ENCODE results near the gene PARVA. TPM values are rescaled to one million over a fixed set of nuclear protein-coding genes. Genes with fewer than 3 reads are reported as not detected.

Gene PARVA
- total RNA-seq, 1 experiment from 2014 or later = 29.1 TPM

DNA sequence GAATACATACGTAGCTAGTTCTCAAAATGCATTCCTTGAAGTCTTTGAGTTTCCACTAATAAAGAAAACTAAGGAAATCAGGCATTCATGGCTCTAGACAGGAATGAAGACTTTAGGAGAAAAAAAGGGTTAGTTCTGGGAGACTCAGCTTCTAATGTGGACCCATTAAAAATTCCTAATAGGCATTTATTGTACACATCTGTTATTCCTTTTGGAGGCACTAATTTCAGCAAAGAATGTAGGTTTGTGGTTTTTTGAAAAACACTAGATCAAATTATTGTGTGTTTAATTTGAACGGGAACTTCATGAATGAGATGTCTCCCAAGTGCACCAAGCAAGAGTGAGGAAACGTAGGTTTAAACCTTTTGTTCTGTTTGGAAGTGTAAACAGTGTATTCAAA, 42.7 kb downstream of the PARVA start:
- POLR2A ChIA-PET = no interaction called here
- H3K4me1 ChIP-seq (ENCODE audit: control insufficient read depth, insufficient read depth, low read length) = no peaks in the 10 kb centered on the region
- DNase-seq (ENCODE audit: low read depth, low spot score) (no peak), ATAC-seq (no peak)
- H3K9me3 ChIP-seq (ENCODE audit: control insufficient read depth, insufficient read depth, low read depth, low read length) = no peaks in the 10 kb centered on the region
- in situ Hi-C loops (cut with HindIII; ENCODE audit: low pct_unique_long_range_greater_than_20kb, low sequenced_read_pairs) = no loop called here
- TF ChIP-seq SIN3A (IDR thresholded peaks at IDR 0.05; ENCODE audit: borderline replicate concordance, insufficient read depth, low read depth, low read length) (no peak), TCF7L2 (IDR thresholded peaks at IDR 0.05; ENCODE audit: low read depth, low read length) (no peak), POLR2AphosphoS5 (IDR thresholded peaks at IDR 0.05; ENCODE audit: low read depth, low read length) (no peak)
- TF ChIP-seq, protein P1, sequence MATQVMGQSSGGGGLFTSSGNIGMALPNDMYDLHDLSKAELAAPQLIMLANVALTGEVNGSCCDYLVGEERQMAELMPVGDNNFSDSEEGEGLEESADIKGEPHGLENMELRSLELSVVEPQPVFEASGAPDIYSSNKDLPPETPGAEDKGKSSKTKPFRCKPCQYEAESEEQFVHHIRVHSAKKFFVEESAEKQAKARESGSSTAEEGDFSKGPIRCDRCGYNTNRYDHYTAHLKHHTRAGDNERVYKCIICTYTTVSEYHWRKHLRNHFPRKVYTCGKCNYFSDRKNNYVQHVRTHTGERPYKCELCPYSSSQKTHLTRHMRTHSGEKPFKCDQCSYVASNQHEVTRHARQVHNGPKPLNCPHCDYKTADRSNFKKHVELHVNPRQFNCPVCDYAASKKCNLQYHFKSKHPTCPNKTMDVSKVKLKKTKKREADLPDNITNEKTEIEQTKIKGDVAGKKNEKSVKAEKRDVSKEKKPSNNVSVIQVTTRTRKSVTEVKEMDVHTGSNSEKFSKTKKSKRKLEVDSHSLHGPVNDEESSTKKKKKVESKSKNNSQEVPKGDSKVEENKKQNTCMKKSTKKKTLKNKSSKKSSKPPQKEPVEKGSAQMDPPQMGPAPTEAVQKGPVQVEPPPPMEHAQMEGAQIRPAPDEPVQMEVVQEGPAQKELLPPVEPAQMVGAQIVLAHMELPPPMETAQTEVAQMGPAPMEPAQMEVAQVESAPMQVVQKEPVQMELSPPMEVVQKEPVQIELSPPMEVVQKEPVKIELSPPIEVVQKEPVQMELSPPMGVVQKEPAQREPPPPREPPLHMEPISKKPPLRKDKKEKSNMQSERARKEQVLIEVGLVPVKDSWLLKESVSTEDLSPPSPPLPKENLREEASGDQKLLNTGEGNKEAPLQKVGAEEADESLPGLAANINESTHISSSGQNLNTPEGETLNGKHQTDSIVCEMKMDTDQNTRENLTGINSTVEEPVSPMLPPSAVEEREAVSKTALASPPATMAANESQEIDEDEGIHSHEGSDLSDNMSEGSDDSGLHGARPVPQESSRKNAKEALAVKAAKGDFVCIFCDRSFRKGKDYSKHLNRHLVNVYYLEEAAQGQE (IDR thresholded peaks at IDR 0.05; ENCODE audit: insufficient read depth in 1 of 2, low read depth in 2 of 2, low read length in 1 of 2) = no peak
- TF ChIP-seq, protein P2, sequence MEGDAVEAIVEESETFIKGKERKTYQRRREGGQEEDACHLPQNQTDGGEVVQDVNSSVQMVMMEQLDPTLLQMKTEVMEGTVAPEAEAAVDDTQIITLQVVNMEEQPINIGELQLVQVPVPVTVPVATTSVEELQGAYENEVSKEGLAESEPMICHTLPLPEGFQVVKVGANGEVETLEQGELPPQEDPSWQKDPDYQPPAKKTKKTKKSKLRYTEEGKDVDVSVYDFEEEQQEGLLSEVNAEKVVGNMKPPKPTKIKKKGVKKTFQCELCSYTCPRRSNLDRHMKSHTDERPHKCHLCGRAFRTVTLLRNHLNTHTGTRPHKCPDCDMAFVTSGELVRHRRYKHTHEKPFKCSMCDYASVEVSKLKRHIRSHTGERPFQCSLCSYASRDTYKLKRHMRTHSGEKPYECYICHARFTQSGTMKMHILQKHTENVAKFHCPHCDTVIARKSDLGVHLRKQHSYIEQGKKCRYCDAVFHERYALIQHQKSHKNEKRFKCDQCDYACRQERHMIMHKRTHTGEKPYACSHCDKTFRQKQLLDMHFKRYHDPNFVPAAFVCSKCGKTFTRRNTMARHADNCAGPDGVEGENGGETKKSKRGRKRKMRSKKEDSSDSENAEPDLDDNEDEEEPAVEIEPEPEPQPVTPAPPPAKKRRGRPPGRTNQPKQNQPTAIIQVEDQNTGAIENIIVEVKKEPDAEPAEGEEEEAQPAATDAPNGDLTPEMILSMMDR (IDR thresholded peaks at IDR 0.05) = no peak
- no TSS peak for BruUV-seq (replicated peaks)
- intact Hi-C loops (cut with micrococcal nuclease; ENCODE audit: unreplicated experiment) = no loop called here
- no peaks in the 10 kb centered on the region for H3K27me3 ChIP-seq (ENCODE audit: control insufficient read depth, insufficient read depth, low read length)
- H3K36me3 ChIP-seq (ENCODE audit: control insufficient read depth, insufficient read depth, low read length) = no peaks in the 10 kb centered on the region
- H3K4me3 ChIP-seq (ENCODE audit: low read depth in 2 of 2, low read length in 2 of 2) = no peak overlapping the region
- CTCF ChIA-PET = no interaction called here
- no peak overlapping the region for H3K27ac ChIP-seq (ENCODE audit: low read length)

DNA sequence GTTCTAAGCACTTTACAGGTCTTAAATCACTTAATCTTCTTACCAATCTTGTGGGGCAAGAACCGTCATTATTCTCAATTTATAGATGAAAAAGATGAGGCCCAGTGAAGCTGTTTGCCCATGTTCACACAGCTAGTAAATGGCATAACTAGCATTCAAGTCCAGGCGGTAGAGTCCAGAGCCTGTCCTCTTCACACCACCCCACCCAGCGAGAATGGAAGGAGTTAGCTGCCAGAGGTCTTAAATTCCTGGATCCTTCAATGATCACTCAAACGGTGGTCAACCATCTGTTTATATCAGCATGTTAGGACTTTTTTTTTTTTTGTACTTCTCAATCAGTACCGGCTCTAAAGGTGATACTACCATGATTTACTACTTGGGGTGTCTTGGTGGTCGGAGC, 43.3 kb downstream of the PARVA start:
- TF ChIP-seq, protein P2 (IDR thresholded peaks at IDR 0.05) = no peak
- TF ChIP-seq SIN3A (IDR thresholded peaks at IDR 0.05; ENCODE audit: borderline replicate concordance, insufficient read depth, low read depth, low read length) (no peak), TCF7L2 (IDR thresholded peaks at IDR 0.05; ENCODE audit: low read depth, low read length) (no peak), POLR2AphosphoS5 (IDR thresholded peaks at IDR 0.05; ENCODE audit: low read depth, low read length) (no peak)
- TF ChIP-seq, protein P1 (IDR thresholded peaks at IDR 0.05; ENCODE audit: insufficient read depth in 1 of 2, low read depth in 2 of 2, low read length in 1 of 2) = no peak
- no peaks in the 10 kb centered on the region for H3K4me1 ChIP-seq (ENCODE audit: control insufficient read depth, insufficient read depth, low read length)
- no peaks in the 10 kb centered on the region for H3K36me3 ChIP-seq (ENCODE audit: control insufficient read depth, insufficient read depth, low read length)
- H3K27ac ChIP-seq (ENCODE audit: low read length) = no peak overlapping the region
- BruUV-seq (replicated peaks) = no TSS peak
- DNase-seq (ENCODE audit: low read depth, low spot score) = no peak
- in situ Hi-C loops (cut with HindIII; ENCODE audit: low pct_unique_long_range_greater_than_20kb, low sequenced_read_pairs) = no loop called here
- CTCF ChIA-PET = no interaction called here
- H3K9me3 ChIP-seq (ENCODE audit: control insufficient read depth, insufficient read depth, low read depth, low read length) = no peaks in the 10 kb centered on the region
- H3K27me3 ChIP-seq (ENCODE audit: control insufficient read depth, insufficient read depth, low read length) = no peaks in the 10 kb centered on the region
- intact Hi-C loops (cut with micrococcal nuclease; ENCODE audit: unreplicated experiment) = no loop called here
- no peak overlapping the region for H3K4me3 ChIP-seq (ENCODE audit: low read depth in 2 of 2, low read length in 2 of 2)
- no peak for ATAC-seq
- POLR2A ChIA-PET = no interaction called here

All from Panc1 (cell line).